ENCODE data around the gene RNF123.

RNF123 gene

GRCh38 chr3:49769286-49769915 lies 80.0 kb downstream of the RNF123 start:
- TF ChIP-seq TEAD4 (IDR thresholded peaks at IDR 0.05): no peak
- TF ChIP-seq NFIC (IDR thresholded peaks at IDR 0.05): no peak
- TF ChIP-seq CREB1 (IDR thresholded peaks at IDR 0.05; ENCODE audit: low read depth): no peak
- no peak for TF ChIP-seq USF1 (IDR thresholded peaks at IDR 0.05)
- no peak for TF ChIP-seq TCF12 (IDR thresholded peaks at IDR 0.05; ENCODE audit: low read depth)
- TF ChIP-seq CEBPB (IDR thresholded peaks at IDR 0.05): no peak
- TF ChIP-seq EP300 (IDR thresholded peaks at IDR 0.05; ENCODE audit: borderline replicate concordance): no peak
- TF ChIP-seq FOXM1 (IDR thresholded peaks at IDR 0.05; ENCODE audit: borderline replicate concordance, low read depth): no peak

GRCh38 chr3:49769926-49770325 lies 80.6 kb downstream of the RNF123 start:
- TF ChIP-seq EGR1 (IDR thresholded peaks at IDR 0.05) (no peak), NFIC (IDR thresholded peaks at IDR 0.05) (no peak), YY1 (IDR thresholded peaks at IDR 0.05; ENCODE audit: low read depth) (no peak), EP300 (IDR thresholded peaks at IDR 0.05; ENCODE audit: borderline replicate concordance) (no peak), TCF12 (IDR thresholded peaks at IDR 0.05; ENCODE audit: low read depth) (no peak), MAX (IDR thresholded peaks at IDR 0.05) (no peak), CREB1 (IDR thresholded peaks at IDR 0.05; ENCODE audit: low read depth) (no peak)

Data from Ishikawa (cell line).